B cell (primary cell): Measurements from ENCODE around the gene RNASE7. TPM values are rescaled to one million over a fixed set of nuclear protein-coding genes. Genes with fewer than 3 reads are reported as not detected.

Source experiments
- ATAC-seq: fragments of 200-7000 bp; cut with Tn5 transposase; one replicate; pipeline ENCODE4 v1.10.0; 2021; ENCODE audit warnings: low read depth, mild to moderate bottlenecking, moderate number of reproducible peaks, moderate library complexity
- CTCF ChIA-PET: fragments of 350-600 bp; sonication (Branson Sonifier 250); formaldehyde crosslinking; loops from one replicate; lab custom pipeline; 2021; ENCODE audit warnings: antibody characterized with exemption, inconsistent platforms; lab: Charles Lee
- POLR2A ChIA-PET: fragments of 350-600 bp; sonication (Branson Sonifier 250); formaldehyde crosslinking; loops from one replicate; lab custom pipeline; 2021; ENCODE audit warnings: antibody characterized with exemption; lab: Charles Lee
- DNase-seq: peaks from one replicate; pipeline ENCODE4 v3.0.0; 2013
- H2AFZ ChIP-seq: 2 replicates; pipeline ENCODE4 v1.6.1; 2012; ENCODE audit warnings: mild to moderate bottlenecking, low read depth, low read length; ENCODE audit not compliant: insufficient read depth, poor library complexity, severe bottlenecking
- H3K27ac ChIP-seq, 2 donors: 1 replicate in 1 of 2; 2 replicates in 1 of 2; pipeline ENCODE4 v1.5.1; 2012 to 2013; ENCODE audit warnings: low read length in 2 of 2, mild to moderate bottlenecking in 2 of 2, moderate library complexity in 1 of 2
- H3K27me3 ChIP-seq, 4 experiments: fragments of 200-600 bp in 1 of 4; sonication (generic) in 1 of 4; replicated peaks in 1 of 4; 1 replicate in 2 of 4; 2 replicates in 2 of 4; pipeline versions ENCODE4 v1.6.1 to v1.7.0; 2013 to 2016; ENCODE audit warnings: low read length in 3 of 4, mild to moderate bottlenecking in 2 of 4, mixed read lengths in 1 of 4, moderate library complexity in 1 of 4; ENCODE audit not compliant: insufficient read depth in 4 of 4, control insufficient read depth in 3 of 4; ENCODE audit errors: control extremely low read depth in 1 of 4
- H3K36me3 ChIP-seq, 2 experiments: replicated peaks in 1 of 2; 1 replicate in 1 of 2; 2 replicates in 1 of 2; pipeline versions ENCODE4 v1.6.1 to v1.7.1; 2013; ENCODE audit warnings: low read length in 1 of 2; ENCODE audit not compliant: insufficient read depth in 2 of 2, control insufficient read depth in 1 of 2; ENCODE audit errors: control extremely low read depth in 1 of 2, extremely low read depth in 1 of 2
- H3K4me1 ChIP-seq, 2 donors: fragments of 200-600 bp in 1 of 2; sonication (generic) in 1 of 2; 1 replicate in 1 of 2; 2 replicates in 1 of 2; pipeline versions ENCODE4 v1.5.1 to v1.6.1; 2013 to 2017; ENCODE audit warnings: low read length in 2 of 2; ENCODE audit not compliant: control insufficient read depth in 2 of 2, insufficient read depth in 2 of 2
- H3K4me2 ChIP-seq: replicated peaks from 2 replicates; pipeline ENCODE3; 2012; ENCODE audit warnings: mild to moderate bottlenecking, low read depth, low read length; ENCODE audit not compliant: poor library complexity, severe bottlenecking
- H3K4me3 ChIP-seq, 5 experiments: fragments of 200-600 bp in 1 of 5; sonication (generic) in 1 of 5; 1 replicate in 3 of 5; 2 replicates in 2 of 5; pipeline versions ENCODE4 v1.5.1 to v1.7.0; 2011 to 2016; ENCODE audit warnings: low read length in 4 of 5, mild to moderate bottlenecking in 4 of 5, low read depth in 2 of 5, control low read depth in 1 of 5, moderate library complexity in 1 of 5; ENCODE audit not compliant: insufficient read depth in 1 of 5; ENCODE audit errors: control extremely low read depth in 1 of 5, extremely low read depth in 1 of 5
- H3K79me2 ChIP-seq: fragments of 200-600 bp; sonication (generic); one replicate; pipeline ENCODE4 v1.6.0; 2016; ENCODE audit warnings: low read length; ENCODE audit not compliant: control insufficient read depth, insufficient read depth
- H3K9ac ChIP-seq: fragments of 200-600 bp; sonication (generic); 2 replicates; pipeline ENCODE4 v1.6.1; 2017; ENCODE audit warnings: mild to moderate bottlenecking, low read length, moderate library complexity
- H3K9me3 ChIP-seq, 3 donors: one replicate each; pipeline versions ENCODE4 v1.6.1 to v1.7.1; 2013; ENCODE audit warnings: low read length in 2 of 3; ENCODE audit not compliant: control insufficient read depth in 2 of 3, insufficient read depth in 1 of 3; ENCODE audit errors: control extremely low read depth in 1 of 3
- H4K20me1 ChIP-seq: 2 replicates; pipeline ENCODE4 v1.6.0; 2012; ENCODE audit warnings: mild to moderate bottlenecking, low read length; ENCODE audit not compliant: insufficient read depth, control insufficient read depth, poor library complexity, severe bottlenecking
- H3K27ac Mint-ChIP-seq: one replicate; pipeline ENCODE4 v1.8.0; 2021; ENCODE audit warnings: mixed read lengths
- H3K27me3 Mint-ChIP-seq: one replicate; pipeline ENCODE4 v1.8.0; 2021; ENCODE audit warnings: mixed read lengths
- H3K4me1 Mint-ChIP-seq: one replicate; pipeline ENCODE4 v1.8.0; 2021; ENCODE audit warnings: mixed read lengths
- H3K4me3 Mint-ChIP-seq: one replicate; pipeline ENCODE4 v1.8.0; 2021; ENCODE audit warnings: mixed read lengths
- H3K9me3 Mint-ChIP-seq: one replicate; pipeline ENCODE4 v1.8.0; 2022; ENCODE audit warnings: mixed read lengths; ENCODE audit not compliant: insufficient read depth
- CTCF ChIP-seq: fragments of 200-600 bp; IDR thresholded peaks from one replicate; pipeline ENCODE4 v1.8.0; 2022; ENCODE audit warnings: antibody characterized with exemption, mild to moderate bottlenecking
- EZH2 ChIP-seq: IDR thresholded peaks from 2 replicates; pipeline ENCODE4 v1.6.1; 2012; ENCODE audit warnings: borderline replicate concordance, low read depth, mild to moderate bottlenecking, moderate library complexity, low read length; ENCODE audit not compliant: insufficient read depth, poor library complexity, severe bottlenecking
- WGBS: methylation state at CpG from one replicate; pipeline ENCODE4 v1.1.5; 2013; ENCODE audit warnings: missing lambda C conversion rate; ENCODE audit not compliant: insufficient coverage; 5-methylcytosine and 5-hydroxymethylcytosine counted together
- intact Hi-C: fragments of 100-400 bp; cut with micrococcal nuclease; formaldehyde crosslinking; loops from one replicate; pipeline ENCODE4 v1.10.0; 2022
- polyA plus RNA-seq: library from polyadenylated mRNA; depleted of rRNA; stranded (reverse); fragments of >200 nt; gene quantifications from 2 replicates; pipeline ENCODE4 v1.2.3, GENCODE V29; 2012
- total RNA-seq, 2 donors: library from RNA; stranded (reverse); fragments of 120-200 nt in 1 of 2; gene quantifications; 1 replicate in 1 of 2; 2 replicates in 1 of 2; pipeline versions ENCODE4 v1.2.3 to v1.2.4, GENCODE V29; 2013 to 2022

RNASE7 gene
- total and polyA plus RNA-seq, 2 donors (not counting 1 experiment from before 2014, with no cell fraction given) = not detected

GRCh38 chr14:21089271-21089670 lies 47.1 kb downstream of the RNASE7 start:
- H3K27ac Mint-ChIP-seq = no peak overlapping the region
- H3K27me3 Mint-ChIP-seq = no peaks in the 10 kb centered on the region
- no CpG with 5 or more reads among the region's 1 CpG for WGBS
- no peak overlapping the region for H3K4me2 ChIP-seq
- DNase-seq (no peak), ATAC-seq (no peak)
- no peak overlapping the region for H3K4me3 ChIP-seq
- H3K9ac ChIP-seq = no peak overlapping the region
- H3K36me3 ChIP-seq = no peaks in the 10 kb centered on the region
- no peaks in the 10 kb centered on the region for H3K9me3 Mint-ChIP-seq
- H3K4me1 Mint-ChIP-seq = peaks cover 21% of the 10 kb centered on the region
- H3K4me1 ChIP-seq = peaks cover 11 to 21% of the 10 kb centered on the region in 2 donors
- peaks cover 0 to 5% (median 0%) of the 10 kb centered on the region in 3 donors for H3K9me3 ChIP-seq
- H3K79me2 ChIP-seq = no peaks in the 10 kb centered on the region
- peaks cover 0 to 4% (median 0%) of the 10 kb centered on the region in 4 experiments for H3K27me3 ChIP-seq
- POLR2A ChIA-PET = no interaction called here
- no peak for TF ChIP-seq EZH2
- TF ChIP-seq CTCF = no peak
- no peak overlapping the region for H3K27ac ChIP-seq
- CTCF ChIA-PET = interaction anchor here (0.6 to 7.8 kb wide), 13 partner anchors 9 to 746 kb away, joined by 3 to 91 read pairs (median 5); partner anchors contain the start of genes ARHGEF40, TMEM253 and ZNF219
- no peak overlapping the region for H2AFZ ChIP-seq
- no peaks in the 10 kb centered on the region for H4K20me1 ChIP-seq
- intact Hi-C loops = no loop called here
- no peak overlapping the region for H3K4me3 Mint-ChIP-seq

GRCh38 chr14:21089877-21090193 lies 47.7 kb downstream of the RNASE7 start:
- 72% methylated on average over 4 of the region's 5 CpGs for WGBS
- H3K9me3 ChIP-seq = peaks cover 0 to 5% (median 0%) of the 10 kb centered on the region in 3 donors
- H3K79me2 ChIP-seq = no peaks in the 10 kb centered on the region
- ChIA-PET POLR2A (no interaction called here), CTCF (interaction anchor here (0.7 to 7.8 kb wide), 10 partner anchors 8 to 78 kb away, joined by 3 to 91 read pairs (median 8); partner anchors contain the start of genes ARHGEF40, TMEM253 and ZNF219)
- no peak overlapping the region for H3K4me3 Mint-ChIP-seq
- DNase-seq (no peak), ATAC-seq (no peak)
- intact Hi-C loops = no loop called here
- no peak for TF ChIP-seq CTCF
- no peak for TF ChIP-seq EZH2
- H3K27me3 ChIP-seq = peaks cover 0 to 4% (median 0%) of the 10 kb centered on the region in 4 experiments
- H2AFZ ChIP-seq = no peak overlapping the region
- H3K9me3 Mint-ChIP-seq = no peaks in the 10 kb centered on the region
- H3K27ac Mint-ChIP-seq = no peak overlapping the region
- H3K36me3 ChIP-seq = no peaks in the 10 kb centered on the region
- peaks cover 11 to 21% of the 10 kb centered on the region in 2 donors for H3K4me1 ChIP-seq
- H3K4me1 Mint-ChIP-seq = peaks cover 21% of the 10 kb centered on the region
- no peaks in the 10 kb centered on the region for H3K27me3 Mint-ChIP-seq
- H3K4me3 ChIP-seq = no peak overlapping the region
- no peak overlapping the region for H3K9ac ChIP-seq
- H4K20me1 ChIP-seq = no peaks in the 10 kb centered on the region
- no peak overlapping the region for H3K4me2 ChIP-seq
- H3K27ac ChIP-seq = no peak overlapping the region
